ENCODE data around the gene IFT80. TPM values are rescaled to one million over a fixed set of nuclear protein-coding genes. Genes with fewer than 3 reads are reported as not detected.

Gene IFT80
- total RNA-seq, 3 donors from 2014 or later = 5.5 to 10.1 (median 6.5) TPM

DNA sequence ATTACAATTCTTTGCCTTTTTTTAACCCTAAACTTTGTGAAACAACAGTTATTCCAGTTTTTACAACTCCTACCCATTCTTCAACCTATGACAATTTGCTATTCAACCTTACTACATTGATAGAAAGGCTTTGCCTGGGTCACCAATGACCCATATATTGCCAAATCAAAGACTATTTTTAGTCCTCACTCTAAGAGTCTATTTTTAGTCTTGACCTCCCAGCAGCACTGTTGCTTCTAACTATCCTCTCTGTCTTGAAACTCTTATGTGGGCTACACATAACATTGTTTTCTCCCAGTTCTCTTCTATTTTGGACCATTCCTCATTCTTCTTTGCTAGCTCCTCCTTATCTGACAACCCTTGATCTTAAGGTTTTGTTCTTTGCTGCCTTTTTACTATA is 102.4 kb downstream of the IFT80 start:
- H3K27me3 Mint-ChIP-seq (ENCODE audit: low read depth) = no peaks in the 10 kb centered on the region
- peaks cover 14% of the 10 kb centered on the region for H3K36me3 Mint-ChIP-seq (ENCODE audit: insufficient read depth)
- no peaks in the 10 kb centered on the region for H3K9me3 Mint-ChIP-seq
- ATAC-seq (no peak), DNase-seq (no peak)
- no peak overlapping the region for H3K4me3 Mint-ChIP-seq
- no peaks in the 10 kb centered on the region for H3K4me1 Mint-ChIP-seq (ENCODE audit: low read depth)

DNA sequence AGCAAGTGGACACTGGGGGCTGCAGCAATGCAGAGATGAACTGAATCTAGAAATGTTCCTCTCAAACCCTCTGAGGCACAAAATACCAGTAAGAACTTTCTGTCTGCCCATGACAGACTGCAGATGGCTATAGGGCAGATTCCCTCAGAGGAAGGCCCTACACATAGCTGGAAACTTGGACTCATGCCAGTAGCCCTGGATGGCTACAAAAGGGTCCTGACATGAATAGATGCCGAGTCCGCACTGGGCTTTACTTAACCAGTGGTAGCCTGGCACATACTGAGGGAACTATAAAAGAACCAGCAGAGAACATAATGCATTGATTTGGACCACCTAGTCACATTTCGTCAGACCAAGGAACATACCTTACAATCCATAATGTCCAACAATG is 107.1 kb downstream of the IFT80 start:
- ATAC-seq (no peak), DNase-seq (no peak)
- Mint-ChIP-seq H3K27me3 (ENCODE audit: low read depth) (no peaks in the 10 kb centered on the region), H3K9me3 (no peaks in the 10 kb centered on the region), H3K4me3 (no peak overlapping the region), H3K36me3 (ENCODE audit: insufficient read depth) (peaks cover 13% of the 10 kb centered on the region), H3K4me1 (ENCODE audit: low read depth) (no peaks in the 10 kb centered on the region)

DNA sequence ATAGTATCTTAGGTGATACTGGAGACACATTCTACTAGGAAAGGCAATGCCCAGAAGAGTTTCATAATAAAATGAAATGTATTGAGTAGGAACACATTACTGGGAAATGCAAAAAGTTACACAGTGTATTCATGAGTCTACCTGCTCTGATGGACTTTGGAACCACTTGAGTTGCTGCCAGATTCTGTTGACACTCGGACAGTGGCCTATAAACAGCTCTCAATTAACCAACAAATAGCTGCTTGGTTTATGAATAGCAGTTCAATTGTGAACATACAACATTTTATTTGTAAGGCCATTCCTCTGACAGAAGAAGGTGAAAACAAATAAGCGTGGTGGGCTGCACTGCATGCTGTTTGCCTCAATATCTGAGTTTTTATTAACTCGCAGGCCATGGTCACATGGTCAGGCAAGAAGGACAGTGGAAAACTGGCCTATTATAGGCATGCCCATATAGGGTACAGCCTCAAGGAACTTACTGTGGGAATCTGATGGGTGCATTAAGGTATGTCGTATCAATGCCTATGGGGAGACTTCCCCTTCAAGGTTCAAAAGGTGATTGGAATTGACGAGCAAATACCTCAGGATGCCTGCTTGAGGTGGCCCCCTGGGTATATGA is 107.6 kb downstream of the IFT80 start:
- ATAC-seq (no peak), DNase-seq (no peak)
- no peaks in the 10 kb centered on the region for H3K4me1 Mint-ChIP-seq (ENCODE audit: low read depth)
- no peaks in the 10 kb centered on the region for H3K9me3 Mint-ChIP-seq
- peaks cover 13% of the 10 kb centered on the region for H3K36me3 Mint-ChIP-seq (ENCODE audit: insufficient read depth)
- H3K27me3 Mint-ChIP-seq (ENCODE audit: low read depth) = no peaks in the 10 kb centered on the region
- no peak overlapping the region for H3K4me3 Mint-ChIP-seq

DNA sequence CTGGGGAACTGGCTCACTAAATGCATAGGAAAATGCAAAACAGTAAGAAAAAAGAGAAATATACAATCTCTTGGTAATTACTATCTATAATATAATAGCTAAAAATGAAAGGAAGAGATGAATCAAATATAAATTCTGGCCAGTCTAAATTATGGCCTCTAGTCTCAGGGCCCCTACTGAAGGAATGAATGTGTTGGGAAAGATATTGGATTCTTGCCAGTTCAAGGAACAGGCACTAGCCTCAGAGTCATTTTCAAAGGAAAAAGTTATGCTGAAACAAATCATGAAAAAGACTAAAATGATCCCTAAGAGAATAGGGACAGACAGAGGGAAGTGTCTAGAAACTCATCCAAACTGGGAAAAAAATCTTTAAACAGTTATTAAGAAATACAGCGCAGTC is 111.4 kb downstream of the IFT80 start:
- Mint-ChIP-seq H3K4me3 (no peak overlapping the region), H3K9me3 (no peaks in the 10 kb centered on the region), H3K4me1 (ENCODE audit: low read depth) (no peaks in the 10 kb centered on the region), H3K36me3 (ENCODE audit: insufficient read depth) (peaks cover 12% of the 10 kb centered on the region), H3K27me3 (ENCODE audit: low read depth) (no peaks in the 10 kb centered on the region)
- DNase-seq = no peak
- ATAC-seq = no peak

DNA sequence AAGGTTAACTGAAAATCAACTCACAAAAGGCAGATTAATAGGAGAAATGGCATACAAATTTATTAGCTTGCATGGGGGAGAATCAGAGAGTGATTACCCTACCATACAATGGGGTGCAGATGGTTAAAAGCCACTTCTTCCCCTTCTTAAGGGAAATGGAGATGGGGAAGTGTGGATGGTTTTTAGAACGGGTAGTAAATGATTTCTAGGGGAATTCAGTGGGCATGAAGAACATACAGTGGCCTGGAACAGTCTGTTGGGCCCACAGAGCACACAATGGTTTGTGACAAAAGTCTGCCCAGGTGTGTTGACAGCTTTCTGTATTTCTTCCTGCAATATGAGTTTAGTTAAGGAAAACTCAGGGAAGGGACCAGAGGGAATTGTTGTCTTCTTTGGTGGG is 112.8 kb downstream of the IFT80 start:
- Mint-ChIP-seq H3K4me3 (no peak overlapping the region), H3K27me3 (ENCODE audit: low read depth) (no peaks in the 10 kb centered on the region), H3K4me1 (ENCODE audit: low read depth) (no peaks in the 10 kb centered on the region), H3K36me3 (ENCODE audit: insufficient read depth) (peaks cover 16% of the 10 kb centered on the region), H3K9me3 (no peaks in the 10 kb centered on the region)
- no peak for ATAC-seq
- DNase-seq = no peak

DNA sequence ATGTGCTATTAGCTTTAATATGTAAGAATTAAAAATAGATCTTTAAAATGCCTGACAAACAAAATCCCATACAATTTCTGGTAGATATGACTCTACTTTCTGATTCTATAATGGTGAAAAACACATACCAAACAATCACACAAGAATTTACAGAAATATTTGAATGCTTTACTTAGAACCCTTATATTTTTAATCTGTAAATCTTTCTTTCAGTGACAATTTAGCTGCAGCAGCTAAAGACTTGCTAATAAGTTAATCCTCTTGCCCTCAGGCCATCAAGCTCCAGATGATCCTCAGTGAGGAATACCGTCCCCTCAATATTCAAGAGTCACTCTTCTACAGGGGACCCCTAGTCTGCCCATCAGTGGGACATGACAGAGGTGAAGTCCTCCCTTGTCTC is 118.2 kb downstream of the IFT80 start:
- no peak overlapping the region for H3K4me3 Mint-ChIP-seq
- H3K9me3 Mint-ChIP-seq = no peaks in the 10 kb centered on the region
- peaks cover 26% of the 10 kb centered on the region for H3K36me3 Mint-ChIP-seq (ENCODE audit: insufficient read depth)
- no peaks in the 10 kb centered on the region for H3K27me3 Mint-ChIP-seq (ENCODE audit: low read depth)
- DNase-seq (no peak), ATAC-seq (no peak)
- H3K4me1 Mint-ChIP-seq (ENCODE audit: low read depth) = no peaks in the 10 kb centered on the region

DNA sequence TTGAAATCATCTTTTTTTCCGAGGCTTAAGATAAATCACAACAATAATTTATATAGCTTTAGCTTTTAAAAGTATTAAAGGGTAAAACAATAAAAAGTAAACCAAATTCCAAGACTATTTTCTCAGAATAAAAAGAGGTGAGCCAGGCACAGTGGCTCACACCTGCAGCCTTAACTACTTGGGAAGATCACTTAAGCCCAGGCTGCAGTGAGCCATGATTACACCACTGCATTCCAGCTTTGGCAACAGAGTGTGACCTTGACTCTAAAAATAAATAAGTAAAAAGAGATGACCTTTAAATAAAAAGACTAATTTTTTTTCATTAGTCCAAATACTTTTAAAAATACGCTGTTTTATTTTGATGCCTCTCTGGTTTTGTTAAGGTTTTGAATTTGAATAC is 119.4 kb downstream of the IFT80 start:
- no peaks in the 10 kb centered on the region for H3K4me1 Mint-ChIP-seq (ENCODE audit: low read depth)
- H3K9me3 Mint-ChIP-seq = no peaks in the 10 kb centered on the region
- peaks cover 29% of the 10 kb centered on the region for H3K36me3 Mint-ChIP-seq (ENCODE audit: insufficient read depth)
- no peak for DNase-seq
- no peak for ATAC-seq
- H3K4me3 Mint-ChIP-seq = no peak overlapping the region
- no peaks in the 10 kb centered on the region for H3K27me3 Mint-ChIP-seq (ENCODE audit: low read depth)

DNA sequence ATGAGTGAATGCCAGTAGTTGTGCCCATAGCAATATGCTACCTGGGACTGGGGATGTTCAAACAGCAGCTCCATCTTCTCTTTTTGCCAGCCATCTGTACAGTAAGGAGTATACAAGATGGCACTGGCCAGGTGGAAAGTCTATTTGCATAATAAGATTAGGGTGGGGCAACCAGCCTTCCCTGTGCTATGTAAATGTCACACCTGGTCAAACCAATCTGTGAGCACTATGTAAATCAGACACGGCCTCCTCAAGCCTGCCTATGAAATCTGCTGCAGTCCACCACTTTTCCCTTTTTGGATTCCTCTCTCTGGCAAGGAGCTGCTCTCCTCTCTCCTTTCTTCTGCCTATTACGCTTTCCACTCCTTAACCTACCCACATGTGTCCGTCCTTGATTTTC is 120.8 kb downstream of the IFT80 start:
- no peak for DNase-seq
- Mint-ChIP-seq H3K27me3 (ENCODE audit: low read depth) (no peaks in the 10 kb centered on the region), H3K4me1 (ENCODE audit: low read depth) (no peaks in the 10 kb centered on the region), H3K36me3 (ENCODE audit: insufficient read depth) (peaks cover 38% of the 10 kb centered on the region), H3K4me3 (no peak overlapping the region), H3K9me3 (no peaks in the 10 kb centered on the region)
- no peak for ATAC-seq

DNA sequence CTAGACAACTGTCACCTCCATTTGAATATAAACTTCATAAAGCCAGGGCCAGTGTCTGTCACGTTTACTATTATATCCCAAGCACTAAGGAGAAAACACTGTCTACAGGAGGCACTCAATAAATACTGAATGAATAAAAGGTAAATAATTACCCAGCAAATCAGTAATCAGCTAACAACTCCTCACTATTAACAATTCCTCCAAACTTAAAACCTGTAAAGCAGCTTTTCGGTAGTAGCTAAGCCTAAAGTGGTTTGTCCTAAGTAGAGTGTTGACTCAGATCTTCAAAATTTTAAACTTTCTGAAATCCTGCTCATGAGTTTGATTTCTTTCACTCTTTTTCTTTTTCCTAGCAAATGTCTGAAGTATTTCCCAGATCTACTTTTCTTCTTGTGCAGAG is 133.9 kb downstream of the IFT80 start:
- H3K4me1 Mint-ChIP-seq (ENCODE audit: low read depth) = no peaks in the 10 kb centered on the region
- no peaks in the 10 kb centered on the region for H3K9me3 Mint-ChIP-seq
- peaks cover 21% of the 10 kb centered on the region for H3K36me3 Mint-ChIP-seq (ENCODE audit: insufficient read depth)
- ATAC-seq (no peak), DNase-seq (no peak)
- no peaks in the 10 kb centered on the region for H3K27me3 Mint-ChIP-seq (ENCODE audit: low read depth)
- no peak overlapping the region for H3K4me3 Mint-ChIP-seq

DNA sequence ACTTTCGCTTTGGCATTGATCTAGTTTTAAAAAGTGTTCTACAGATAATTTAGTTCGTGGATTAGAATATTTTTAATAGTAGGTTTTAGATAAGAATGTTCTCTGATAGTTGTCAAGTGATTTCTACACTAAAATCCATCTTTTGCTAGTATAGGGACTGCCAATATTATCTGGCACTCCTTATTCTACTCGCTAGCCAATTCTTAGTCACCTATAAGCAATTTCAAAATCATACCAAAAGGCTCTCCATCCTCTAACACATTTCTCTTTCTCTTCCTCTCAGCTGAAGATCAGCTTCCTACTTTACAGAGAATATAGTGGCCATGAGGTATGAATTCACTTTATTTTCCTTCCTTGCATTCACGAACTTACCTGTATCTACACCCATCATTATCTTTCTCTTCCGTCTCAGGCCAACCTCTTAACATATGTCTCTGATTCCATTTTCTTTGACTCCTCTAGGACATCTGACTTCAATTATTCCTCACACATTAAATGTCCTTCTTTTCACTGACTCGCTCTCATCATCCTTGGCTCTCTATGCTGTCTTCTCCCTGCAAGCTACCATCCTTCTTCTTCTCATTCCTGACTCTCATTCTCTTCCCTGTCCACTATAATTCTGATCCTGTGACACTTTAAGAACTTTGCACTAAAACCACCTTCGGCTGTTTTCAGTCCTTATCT is 138.3 kb downstream of the IFT80 start:
- DNase-seq (no peak), ATAC-seq (no peak)
- Mint-ChIP-seq H3K4me3 (no peak overlapping the region), H3K27me3 (ENCODE audit: low read depth) (no peaks in the 10 kb centered on the region), H3K9me3 (no peaks in the 10 kb centered on the region), H3K36me3 (ENCODE audit: insufficient read depth) (peaks cover 28% of the 10 kb centered on the region), H3K4me1 (ENCODE audit: low read depth) (no peaks in the 10 kb centered on the region)

DNA sequence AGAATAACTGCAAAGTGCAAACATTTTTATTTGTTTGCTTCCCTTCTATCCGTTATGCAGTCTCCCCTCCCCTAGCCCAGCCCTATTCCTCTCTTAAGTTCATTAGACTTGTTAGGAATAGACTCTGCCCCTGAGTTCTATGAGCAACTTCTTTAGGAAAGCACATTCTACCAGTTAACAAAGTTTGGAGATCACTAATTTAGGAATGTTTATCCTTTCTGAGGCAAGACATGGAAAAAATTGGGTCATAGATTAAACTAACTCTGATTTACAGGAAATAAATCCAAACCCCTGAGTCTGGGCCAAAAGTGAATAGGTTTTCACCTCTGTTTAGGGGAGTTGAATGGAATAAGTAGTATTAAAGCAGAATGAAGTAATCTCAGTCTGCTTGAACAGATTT is 139.4 kb downstream of the IFT80 start:
- H3K27me3 Mint-ChIP-seq (ENCODE audit: low read depth) = no peaks in the 10 kb centered on the region
- no peak overlapping the region for H3K4me3 Mint-ChIP-seq
- DNase-seq = no peak
- H3K36me3 Mint-ChIP-seq (ENCODE audit: insufficient read depth) = peaks cover 22% of the 10 kb centered on the region
- no peak for ATAC-seq
- H3K9me3 Mint-ChIP-seq = no peaks in the 10 kb centered on the region
- H3K4me1 Mint-ChIP-seq (ENCODE audit: low read depth) = no peaks in the 10 kb centered on the region

DNA sequence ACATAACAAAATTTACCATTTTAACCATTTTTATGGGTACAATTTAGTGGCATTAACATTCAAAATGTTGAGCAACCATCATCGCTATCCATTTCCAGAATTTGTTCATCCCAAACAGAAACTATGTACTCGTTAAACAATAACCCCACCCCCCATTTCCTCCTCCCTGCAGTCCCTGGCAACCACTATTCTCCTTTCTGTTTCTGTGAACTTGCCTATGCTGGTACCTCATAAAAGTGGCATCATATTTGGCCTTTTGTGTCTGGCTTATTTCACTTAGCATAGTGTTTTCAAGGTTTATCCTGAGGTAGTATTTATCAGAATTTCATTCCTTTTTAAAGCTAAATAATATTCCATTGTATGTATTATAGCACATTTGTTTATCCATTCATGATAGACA is 141.4 kb downstream of the IFT80 start:
- ATAC-seq = no peak
- Mint-ChIP-seq H3K9me3 (no peaks in the 10 kb centered on the region), H3K4me1 (ENCODE audit: low read depth) (no peaks in the 10 kb centered on the region), H3K36me3 (ENCODE audit: insufficient read depth) (peaks cover 19% of the 10 kb centered on the region), H3K27me3 (ENCODE audit: low read depth) (no peaks in the 10 kb centered on the region), H3K4me3 (no peak overlapping the region)
- DNase-seq = no peak

DNA sequence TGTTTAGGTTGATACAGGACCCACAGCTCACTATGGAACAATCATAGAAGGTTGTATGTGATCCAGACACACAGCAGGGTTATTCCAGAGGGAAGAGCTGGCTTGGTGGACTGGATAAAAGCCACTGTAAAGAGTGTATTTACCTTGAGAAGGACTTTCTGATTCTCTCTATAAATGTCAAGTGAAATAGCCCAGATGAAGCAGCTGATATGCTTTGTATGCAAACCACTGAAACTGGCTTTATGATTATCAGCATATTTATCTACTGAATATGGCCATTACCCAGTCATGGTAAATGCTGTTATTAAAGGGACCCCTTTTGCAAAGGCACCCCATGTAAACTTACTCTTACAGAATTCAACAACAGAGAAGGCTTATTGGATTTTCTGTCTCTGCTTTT is 145.7 kb downstream of the IFT80 start:
- no peaks in the 10 kb centered on the region for H3K9me3 Mint-ChIP-seq
- no peaks in the 10 kb centered on the region for H3K4me1 Mint-ChIP-seq (ENCODE audit: low read depth)
- H3K27me3 Mint-ChIP-seq (ENCODE audit: low read depth) = no peaks in the 10 kb centered on the region
- DNase-seq = no peak
- H3K4me3 Mint-ChIP-seq = no peak overlapping the region
- no peak for ATAC-seq
- H3K36me3 Mint-ChIP-seq (ENCODE audit: insufficient read depth) = peaks cover 6% of the 10 kb centered on the region

DNA sequence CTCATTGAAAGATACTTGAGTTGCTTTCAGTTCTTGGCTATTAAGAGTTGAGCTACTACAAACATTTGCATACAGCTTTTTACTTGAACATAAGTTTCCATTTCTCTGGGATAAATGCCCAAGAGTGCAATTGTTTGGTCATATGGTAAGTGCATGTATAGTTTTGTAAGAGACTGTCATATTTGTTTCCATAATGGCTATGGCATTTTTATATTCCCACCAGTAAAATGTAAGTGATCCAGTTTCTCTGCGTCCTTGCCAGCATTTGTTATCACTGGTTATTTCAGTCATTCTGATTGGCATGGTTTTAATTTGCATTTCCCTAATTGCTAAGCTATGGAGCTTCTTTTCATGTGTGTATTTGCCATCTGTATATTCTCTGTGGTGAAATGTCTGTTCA is 151.3 kb downstream of the IFT80 start:
- H3K36me3 Mint-ChIP-seq (ENCODE audit: insufficient read depth) = no peaks in the 10 kb centered on the region

DNA sequence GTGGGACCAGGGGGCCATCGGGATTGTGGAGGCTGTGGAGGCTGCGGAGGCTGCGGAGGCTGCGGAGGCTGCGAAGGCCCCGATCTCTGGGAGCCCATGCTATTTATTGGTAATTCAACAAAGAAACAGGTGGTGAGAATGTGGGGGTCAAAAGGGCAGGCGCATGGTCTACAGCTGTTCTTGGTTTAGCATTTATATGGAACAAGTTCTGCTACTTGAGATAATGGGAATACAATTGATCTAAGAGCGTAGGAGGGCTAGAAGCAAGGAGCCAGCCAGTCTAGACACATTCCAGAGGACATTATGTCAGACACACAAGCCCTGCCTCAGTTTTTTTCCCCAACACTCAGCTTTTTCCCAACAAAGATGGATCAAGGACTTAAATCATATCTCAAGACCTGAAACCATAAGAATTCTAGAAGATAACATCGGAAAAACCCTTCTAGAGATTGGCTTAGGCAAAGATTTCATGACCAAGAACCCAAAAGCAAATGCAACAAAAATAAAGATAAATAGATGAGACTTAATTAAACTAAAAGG is 153.7 kb downstream of the IFT80 start:
- no peak for ATAC-seq
- Mint-ChIP-seq H3K27me3 (ENCODE audit: low read depth) (peaks cover 15% of the 10 kb centered on the region), H3K4me3 (no peak overlapping the region), H3K4me1 (ENCODE audit: low read depth) (no peaks in the 10 kb centered on the region), H3K9me3 (no peaks in the 10 kb centered on the region), H3K36me3 (ENCODE audit: insufficient read depth) (no peaks in the 10 kb centered on the region)
- no peak for DNase-seq

More for the DNA sequence above, 151.3 kb downstream of the IFT80 start:
- no peaks in the 10 kb centered on the region for H3K4me1 Mint-ChIP-seq (ENCODE audit: low read depth)
- ATAC-seq = no peak
- H3K9me3 Mint-ChIP-seq = no peaks in the 10 kb centered on the region
- DNase-seq = no peak
- peaks cover 7% of the 10 kb centered on the region for H3K27me3 Mint-ChIP-seq (ENCODE audit: low read depth)
- H3K4me3 Mint-ChIP-seq = no peak overlapping the region
